ENCODE measurements around the gene ZNRF3.
"Not testable (repeated sequence)": the region's sequence is repeated elsewhere in the genome, so short reads cannot be mapped to it uniquely, and the experiment has no call there.

Gene ZNRF3

GRCh38 chr22:29003975-29004646 is 120.7 kb downstream of the ZNRF3 start:
- TF ChIP-seq CTCF (IDR thresholded peaks at IDR 0.05; ENCODE audit: low read depth, low read length) (no peak), EZH2phosphoT487 (IDR thresholded peaks at IDR 0.05; ENCODE audit: low read depth) (no peak)
- Histone ChIP-seq H3K27ac (ENCODE audit: low read length) (no peak overlapping the region), H3K4me1 (ENCODE audit: low read length) (no peaks in the 10 kb centered on the region), H3K4me2 (ENCODE audit: low read length) (no peak overlapping the region), H4K20me1 (ENCODE audit: insufficient read depth, low read length) (no peaks in the 10 kb centered on the region; the same call in 1 of the 2 replicates), H3K4me3 (ENCODE audit: low read length) (no peak overlapping the region), H3K27me3 (ENCODE audit: low read depth, low read length) (no peaks in the 10 kb centered on the region), H3K79me2 (ENCODE audit: low read length) (no peaks in the 10 kb centered on the region), H3K9ac (ENCODE audit: low read length) (no peak overlapping the region), H3K9me3 (ENCODE audit: insufficient read depth, low read length) (no peaks in the 10 kb centered on the region), H3K36me3 (replicated peaks; ENCODE audit: low read depth, low read length) (no peaks in the 10 kb centered on the region), H2AFZ (ENCODE audit: low read depth, low read length) (no peak overlapping the region)

GRCh38 chr22:29004647-29005371 is 121.4 kb downstream of the ZNRF3 start:
- no peaks in the 10 kb centered on the region for H3K9me3 ChIP-seq (ENCODE audit: insufficient read depth, low read length)
- no peak overlapping the region for H3K9ac ChIP-seq (ENCODE audit: low read length)
- no peaks in the 10 kb centered on the region for H3K4me1 ChIP-seq (ENCODE audit: low read length)
- no peak overlapping the region for H3K27ac ChIP-seq (ENCODE audit: low read length)
- TF ChIP-seq EZH2phosphoT487 (IDR thresholded peaks at IDR 0.05; ENCODE audit: low read depth) (no peak), CTCF (IDR thresholded peaks at IDR 0.05; ENCODE audit: low read depth, low read length) (no peak)
- H3K4me2 ChIP-seq (ENCODE audit: low read length), result no peak overlapping the region
- no peak overlapping the region for H3K4me3 ChIP-seq (ENCODE audit: low read length)
- H3K79me2 ChIP-seq (ENCODE audit: low read length), result no peaks in the 10 kb centered on the region
- no peak overlapping the region for H2AFZ ChIP-seq (ENCODE audit: low read depth, low read length)
- H3K27me3 ChIP-seq (ENCODE audit: low read depth, low read length), result no peaks in the 10 kb centered on the region
- no peaks in the 10 kb centered on the region; the same call in 1 of the 2 replicates for H4K20me1 ChIP-seq (ENCODE audit: insufficient read depth, low read length)
- no peaks in the 10 kb centered on the region for H3K36me3 ChIP-seq (replicated peaks; ENCODE audit: low read depth, low read length)

- not testable (repeated sequence) for H3K4me2 ChIP-seq (ENCODE audit: low read length); H3K4me1 ChIP-seq (ENCODE audit: low read length); H3K4me3 ChIP-seq (ENCODE audit: low read length); H2AFZ ChIP-seq (ENCODE audit: low read depth, low read length); H3K9ac ChIP-seq (ENCODE audit: low read length); H3K27me3 ChIP-seq (ENCODE audit: low read depth, low read length); H3K36me3 ChIP-seq (replicated peaks; ENCODE audit: low read depth, low read length); H3K79me2 ChIP-seq (ENCODE audit: low read length); H3K9me3 ChIP-seq (ENCODE audit: insufficient read depth, low read length); H3K27ac ChIP-seq (ENCODE audit: low read length); H4K20me1 ChIP-seq (ENCODE audit: insufficient read depth, low read length)
Measured at GRCh38 chr22:29005754-29006153, 122.4 kb downstream of the ZNRF3 start.

- Histone ChIP-seq H3K79me2 (ENCODE audit: low read length) (no peaks in the 10 kb centered on the region), H3K4me1 (ENCODE audit: low read length) (no peaks in the 10 kb centered on the region), H3K4me3 (ENCODE audit: low read length) (no peak overlapping the region), H2AFZ (ENCODE audit: low read depth, low read length) (no peak overlapping the region), H3K27ac (ENCODE audit: low read length) (no peak overlapping the region), H3K9me3 (ENCODE audit: insufficient read depth, low read length) (no peaks in the 10 kb centered on the region), H3K4me2 (ENCODE audit: low read length) (no peak overlapping the region), H3K36me3 (replicated peaks; ENCODE audit: low read depth, low read length) (no peaks in the 10 kb centered on the region), H4K20me1 (ENCODE audit: insufficient read depth, low read length) (no peaks in the 10 kb centered on the region; the same call in 1 of the 2 replicates), H3K27me3 (ENCODE audit: low read depth, low read length) (no peaks in the 10 kb centered on the region), H3K9ac (ENCODE audit: low read length) (no peak overlapping the region)
- no peak for TF ChIP-seq EZH2phosphoT487 (IDR thresholded peaks at IDR 0.05; ENCODE audit: low read depth)
- TF ChIP-seq CTCF (IDR thresholded peaks at IDR 0.05; ENCODE audit: low read depth, low read length), result no peak
Measured at GRCh38 chr22:29006346-29006745, 123.0 kb downstream of the ZNRF3 start.
